ENCODE results near the gene RNF133. TPM values are rescaled to one million over a fixed set of nuclear protein-coding genes. Genes with fewer than 3 reads are reported as not detected.

The RNF133 gene
- total and polyA plus RNA-seq, 2 donors: 0.06 to 2.1 TPM

Small RNA genes within 50 kb of the gene (small RNA-seq; reads per million reads assigned to genes)
- not detected for gene AC006463.1

Other genes with a start within 250 kb of the RNF133 start
- gene RNF148, start 3.8 kb upstream of the RNF133 start, total RNA-seq: 4.1 TPM
- gene RNF148, start 3.8 kb upstream of the RNF133 start, polyA plus RNA-seq: not detected
- 36.0 TPM for gene CADPS2, start 187.3 kb upstream of the RNF133 start, total RNA-seq
- gene CADPS2, start 187.3 kb upstream of the RNF133 start, polyA plus RNA-seq: 5.5 TPM